ENCODE data around the gene C14orf93. TPM values are rescaled to one million over a fixed set of nuclear protein-coding genes. Genes with fewer than 3 reads are reported as not detected.
"Not testable (repeated sequence)": the region's sequence is repeated elsewhere in the genome, so short reads cannot be mapped to it uniquely, and the experiment has no call there.

The C14orf93 gene
- total and polyA plus RNA-seq, 4 donors = 7.5 to 14.9 (median 9.3) TPM

DNA sequence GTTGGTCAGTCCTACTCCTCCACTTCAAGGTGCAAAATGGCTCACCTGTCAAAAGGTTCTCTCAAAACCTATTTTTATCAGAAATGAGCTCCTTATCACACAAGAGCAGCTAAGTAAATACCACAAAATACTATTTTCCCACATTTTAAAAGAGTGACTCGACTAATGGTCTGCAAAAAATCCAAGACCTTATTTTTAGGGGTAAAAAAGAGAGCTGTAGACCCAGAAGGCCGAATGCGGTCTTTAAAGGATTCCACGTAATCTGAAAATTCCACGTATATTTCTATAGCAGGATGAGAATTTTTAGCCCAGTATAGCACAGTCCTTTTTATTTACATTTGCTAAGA is 3.8 kb downstream of the C14orf93 start:
- no peaks in the 10 kb centered on the region for H3K27me3 ChIP-seq (ENCODE audit: control insufficient read depth in 3 of 3, insufficient read depth in 3 of 3, low read length in 2 of 3)
- peak overlapping the region in 1 of 2 donors; percentile 84 for H3K27ac ChIP-seq (ENCODE audit: low read depth in 1 of 2, low read length in 1 of 2)
- no peak overlapping the region for H3K4me3 ChIP-seq
- peaks cover 0 to 33% (median 4%) of the 10 kb centered on the region in 5 donors for H3K4me1 ChIP-seq (ENCODE audit: control insufficient read depth in 5 of 5, insufficient read depth in 5 of 5, low read length in 5 of 5)
- DNase-seq = peak in 1 of 3 donors; percentile 22
- TF ChIP-seq, protein P1, sequence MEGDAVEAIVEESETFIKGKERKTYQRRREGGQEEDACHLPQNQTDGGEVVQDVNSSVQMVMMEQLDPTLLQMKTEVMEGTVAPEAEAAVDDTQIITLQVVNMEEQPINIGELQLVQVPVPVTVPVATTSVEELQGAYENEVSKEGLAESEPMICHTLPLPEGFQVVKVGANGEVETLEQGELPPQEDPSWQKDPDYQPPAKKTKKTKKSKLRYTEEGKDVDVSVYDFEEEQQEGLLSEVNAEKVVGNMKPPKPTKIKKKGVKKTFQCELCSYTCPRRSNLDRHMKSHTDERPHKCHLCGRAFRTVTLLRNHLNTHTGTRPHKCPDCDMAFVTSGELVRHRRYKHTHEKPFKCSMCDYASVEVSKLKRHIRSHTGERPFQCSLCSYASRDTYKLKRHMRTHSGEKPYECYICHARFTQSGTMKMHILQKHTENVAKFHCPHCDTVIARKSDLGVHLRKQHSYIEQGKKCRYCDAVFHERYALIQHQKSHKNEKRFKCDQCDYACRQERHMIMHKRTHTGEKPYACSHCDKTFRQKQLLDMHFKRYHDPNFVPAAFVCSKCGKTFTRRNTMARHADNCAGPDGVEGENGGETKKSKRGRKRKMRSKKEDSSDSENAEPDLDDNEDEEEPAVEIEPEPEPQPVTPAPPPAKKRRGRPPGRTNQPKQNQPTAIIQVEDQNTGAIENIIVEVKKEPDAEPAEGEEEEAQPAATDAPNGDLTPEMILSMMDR (IDR thresholded peaks at IDR 0.05; ENCODE audit: control extremely low read depth, extremely low read depth) = no peak
- H3K9me3 ChIP-seq (ENCODE audit: control insufficient read depth in 4 of 4, insufficient read depth in 3 of 4, low read length in 3 of 4) = no peaks in the 10 kb centered on the region
- 43 to 45% methylated on average over 5 of the region's 5 CpGs for WGBS, 2 donors
- peaks cover 0 to 3% (median 0%) of the 10 kb centered on the region in 4 donors for H3K36me3 ChIP-seq (ENCODE audit: control insufficient read depth in 4 of 4, insufficient read depth in 4 of 4, low read length in 4 of 4)
- peak overlapping the region; percentile 96 to 98 for H3K9ac ChIP-seq (ENCODE audit: insufficient read depth in 1 of 2, low read length in 2 of 2)
- ATAC-seq (ENCODE audit: insufficient read depth, low FRiP score) = no peak

DNA sequence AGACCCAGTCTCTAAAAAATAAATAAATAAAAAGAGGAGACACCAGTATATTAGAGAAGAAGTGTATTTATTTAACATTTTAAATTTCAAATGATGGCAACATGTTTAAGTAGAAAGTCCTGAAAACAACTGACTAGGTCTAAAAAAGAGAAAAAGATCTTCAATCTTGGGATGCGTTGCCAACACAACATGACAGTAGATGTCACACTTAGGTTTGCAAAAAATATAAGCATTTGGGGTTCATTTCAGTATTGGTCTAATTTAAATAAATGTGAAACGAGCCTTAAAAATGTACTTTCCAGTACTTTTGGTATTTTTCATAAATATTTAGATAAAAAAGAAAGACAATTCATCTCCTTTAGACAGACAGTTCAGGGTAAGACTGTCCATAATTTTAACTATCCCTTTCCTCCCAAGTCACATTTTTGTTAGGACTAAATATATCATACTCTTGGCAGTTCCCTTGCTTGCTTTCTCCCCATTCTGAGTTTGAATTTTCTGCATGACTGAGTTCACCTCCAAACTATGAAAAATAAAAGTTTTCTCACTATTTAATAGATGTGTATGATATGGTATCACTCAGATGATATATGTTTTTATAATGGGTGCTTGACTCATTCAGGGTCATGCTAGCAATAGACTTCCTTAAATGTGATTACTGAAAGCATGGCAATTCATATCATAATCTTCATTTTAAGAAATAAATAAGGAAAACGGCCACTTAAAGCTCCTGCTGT is 4.3 kb downstream of the C14orf93 start:
- TF ChIP-seq, protein P1 (IDR thresholded peaks at IDR 0.05; ENCODE audit: control extremely low read depth, extremely low read depth) = no peak
- no peak for ATAC-seq (ENCODE audit: insufficient read depth, low FRiP score)
- H3K27ac ChIP-seq (ENCODE audit: low read depth in 1 of 2, low read length in 1 of 2) = no peak overlapping the region

DNA sequence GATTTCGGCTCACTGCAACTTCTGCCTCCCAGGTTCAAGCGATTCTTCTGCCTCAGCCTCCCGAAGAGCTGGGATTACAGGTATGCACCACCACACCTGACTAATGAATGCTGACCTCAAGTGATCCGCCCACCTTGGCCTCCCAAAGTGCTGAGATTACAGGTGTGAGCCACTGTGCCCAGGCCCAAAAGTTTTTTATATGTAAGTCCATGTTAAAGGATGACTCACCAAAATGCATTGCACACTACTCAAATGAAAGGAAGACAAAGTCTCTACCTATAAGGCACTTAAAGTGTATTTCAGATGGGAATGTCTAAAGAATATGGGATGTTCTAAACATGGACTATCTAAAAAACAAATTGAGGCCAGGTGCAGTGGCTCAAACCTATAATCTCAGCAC is 5.7 kb downstream of the C14orf93 start:
- not testable (repeated sequence) for H3K9ac ChIP-seq (ENCODE audit: insufficient read depth in 1 of 2, low read length in 2 of 2); DNase-seq; H3K36me3 ChIP-seq (ENCODE audit: control insufficient read depth in 4 of 4, insufficient read depth in 4 of 4, low read length in 4 of 4); H3K9me3 ChIP-seq (ENCODE audit: control insufficient read depth in 4 of 4, insufficient read depth in 3 of 4, low read length in 3 of 4); ATAC-seq (ENCODE audit: insufficient read depth, low FRiP score); H3K27me3 ChIP-seq (ENCODE audit: control insufficient read depth in 3 of 3, insufficient read depth in 3 of 3, low read length in 2 of 3); H3K27ac ChIP-seq (ENCODE audit: low read depth in 1 of 2, low read length in 1 of 2); H3K4me3 ChIP-seq
- peaks cover 0 to 29% (median 2%) of the 10 kb centered on the region in 5 donors for H3K4me1 ChIP-seq (ENCODE audit: control insufficient read depth in 5 of 5, insufficient read depth in 5 of 5, low read length in 5 of 5)
- 94 to 98% methylated on average over 4 of the region's 4 CpGs for WGBS, 2 donors

More for the DNA sequence above, 4.3 kb downstream of the C14orf93 start:
- 71% methylated on average over 3 of the region's 3 CpGs for WGBS, 2 donors
- H3K4me1 ChIP-seq (ENCODE audit: control insufficient read depth in 5 of 5, insufficient read depth in 5 of 5, low read length in 5 of 5) = peaks cover 0 to 33% (median 4%) of the 10 kb centered on the region in 5 donors
- H3K36me3 ChIP-seq (ENCODE audit: control insufficient read depth in 4 of 4, insufficient read depth in 4 of 4, low read length in 4 of 4) = peaks cover 0 to 3% (median 0%) of the 10 kb centered on the region in 4 donors
- H3K9me3 ChIP-seq (ENCODE audit: control insufficient read depth in 4 of 4, insufficient read depth in 3 of 4, low read length in 3 of 4) = no peaks in the 10 kb centered on the region
- H3K27me3 ChIP-seq (ENCODE audit: control insufficient read depth in 3 of 3, insufficient read depth in 3 of 3, low read length in 2 of 3) = no peaks in the 10 kb centered on the region
- no peak for DNase-seq
- H3K9ac ChIP-seq (ENCODE audit: insufficient read depth in 1 of 2, low read length in 2 of 2) = no peak overlapping the region
- H3K4me3 ChIP-seq = no peak overlapping the region

DNA sequence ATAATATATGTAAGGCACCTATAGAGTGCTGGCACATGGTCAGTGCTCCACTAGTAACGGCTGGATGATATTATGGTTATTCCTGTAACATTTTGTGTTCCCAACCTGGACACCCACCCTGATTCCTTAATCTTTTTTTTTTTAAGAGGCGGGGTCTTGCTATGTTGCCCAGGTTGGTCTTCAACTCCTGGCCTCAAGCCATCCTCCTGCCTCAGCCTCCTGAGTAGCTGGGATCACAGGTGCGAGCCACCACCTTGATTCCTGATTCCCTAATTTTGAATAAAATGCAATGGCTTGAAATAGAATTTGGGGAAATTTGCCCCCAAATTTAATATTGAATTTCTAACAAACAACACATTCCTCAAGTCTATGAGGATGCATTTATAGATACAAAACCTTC is 7.4 kb downstream of the C14orf93 start:
- H3K27ac ChIP-seq (ENCODE audit: low read depth in 1 of 2, low read length in 1 of 2) = no peak overlapping the region
- H3K36me3 ChIP-seq (ENCODE audit: control insufficient read depth in 4 of 4, insufficient read depth in 4 of 4, low read length in 4 of 4) = peaks cover 0 to 9% (median 4%) of the 10 kb centered on the region in 4 donors
- H3K4me1 ChIP-seq (ENCODE audit: control insufficient read depth in 5 of 5, insufficient read depth in 5 of 5, low read length in 5 of 5) = peaks cover 0 to 18% (median 2%) of the 10 kb centered on the region in 5 donors
- 97% methylated on average over 3 of the region's 3 CpGs for WGBS, 2 donors
- H3K27me3 ChIP-seq (ENCODE audit: control insufficient read depth in 3 of 3, insufficient read depth in 3 of 3, low read length in 2 of 3) = no peaks in the 10 kb centered on the region
- H3K9ac ChIP-seq (ENCODE audit: insufficient read depth in 1 of 2, low read length in 2 of 2) = no peak overlapping the region
- TF ChIP-seq, protein P1 (IDR thresholded peaks at IDR 0.05; ENCODE audit: control extremely low read depth, extremely low read depth) = no peak
- no peak overlapping the region for H3K4me3 ChIP-seq
- H3K9me3 ChIP-seq (ENCODE audit: control insufficient read depth in 4 of 4, insufficient read depth in 3 of 4, low read length in 3 of 4) = no peaks in the 10 kb centered on the region
- no peak for DNase-seq
- no peak for ATAC-seq (ENCODE audit: insufficient read depth, low FRiP score)
